BLaER1 (cell line): ENCODE data around the gene SIGLEC11.
A peak's percentile ranks its signal among the peaks of the same experiment; 100 is the strongest.
"Not testable (repeated sequence)": the region's sequence is repeated elsewhere in the genome, so short reads cannot be mapped to it uniquely, and the experiment has no call there.

Experiments
- H3K27ac ChIP-seq: shearing (Covaris generic); formaldehyde crosslinking; 2 replicates; pipeline ENCODE4 v1.8.1; 2022
- H3K27me3 ChIP-seq: shearing (Covaris generic); formaldehyde crosslinking; 2 replicates; pipeline ENCODE4 v1.8.1; 2022
- H3K36me3 ChIP-seq: shearing (Covaris generic); formaldehyde crosslinking; 2 replicates; pipeline ENCODE4 v1.8.1; 2022
- H3K4me1 ChIP-seq: shearing (Covaris generic); formaldehyde crosslinking; 2 replicates; pipeline ENCODE4 v1.8.1; 2022
- H3K4me2 ChIP-seq: shearing (Covaris generic); formaldehyde crosslinking; 2 replicates; pipeline ENCODE4 v1.8.1; 2022
- H3K4me3 ChIP-seq: shearing (Covaris generic); formaldehyde crosslinking; 2 replicates; pipeline ENCODE4 v1.8.1; 2022
- H3K9ac ChIP-seq: shearing (Covaris generic); formaldehyde crosslinking; 2 replicates; pipeline ENCODE4 v1.8.1; 2022
- H3K9me3 ChIP-seq: shearing (Covaris generic); formaldehyde crosslinking; 2 replicates; pipeline ENCODE4 v1.8.1; 2022
- H4K20me1 ChIP-seq: shearing (Covaris generic); formaldehyde crosslinking; 2 replicates; pipeline ENCODE4 v1.8.1; 2022
- Cebpa-rat ChIP-seq: shearing (Covaris generic); IDR thresholded peaks from 2 replicates; pipeline ENCODE4 v1.8.1; 2022

Gene SIGLEC11, protein sequence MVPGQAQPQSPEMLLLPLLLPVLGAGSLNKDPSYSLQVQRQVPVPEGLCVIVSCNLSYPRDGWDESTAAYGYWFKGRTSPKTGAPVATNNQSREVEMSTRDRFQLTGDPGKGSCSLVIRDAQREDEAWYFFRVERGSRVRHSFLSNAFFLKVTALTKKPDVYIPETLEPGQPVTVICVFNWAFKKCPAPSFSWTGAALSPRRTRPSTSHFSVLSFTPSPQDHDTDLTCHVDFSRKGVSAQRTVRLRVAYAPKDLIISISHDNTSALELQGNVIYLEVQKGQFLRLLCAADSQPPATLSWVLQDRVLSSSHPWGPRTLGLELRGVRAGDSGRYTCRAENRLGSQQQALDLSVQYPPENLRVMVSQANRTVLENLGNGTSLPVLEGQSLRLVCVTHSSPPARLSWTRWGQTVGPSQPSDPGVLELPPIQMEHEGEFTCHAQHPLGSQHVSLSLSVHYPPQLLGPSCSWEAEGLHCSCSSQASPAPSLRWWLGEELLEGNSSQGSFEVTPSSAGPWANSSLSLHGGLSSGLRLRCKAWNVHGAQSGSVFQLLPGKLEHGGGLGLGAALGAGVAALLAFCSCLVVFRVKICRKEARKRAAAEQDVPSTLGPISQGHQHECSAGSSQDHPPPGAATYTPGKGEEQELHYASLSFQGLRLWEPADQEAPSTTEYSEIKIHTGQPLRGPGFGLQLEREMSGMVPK

GRCh38 chr19:49960980-49961379 is at the start of gene SIGLEC11:
Gene SIGLEC11 (minus strand): TSS chr19:49961172. CDS start chr19:49961081, 91 bp downstream.
- H3K4me3 ChIP-seq, H3K36me3 ChIP-seq, H3K4me2 ChIP-seq, H3K4me1 ChIP-seq, H3K27ac ChIP-seq, H4K20me1 ChIP-seq, H3K27me3 ChIP-seq, H3K9ac ChIP-seq: not testable (repeated sequence)
- H3K9me3 ChIP-seq: peaks cover 35% of the 10 kb centered on the region

- no peak for TF ChIP-seq Cebpa-rat
- no peak overlapping the region for H3K4me3 ChIP-seq
- H3K9ac ChIP-seq: no peak overlapping the region
- H3K27me3 ChIP-seq: no peaks in the 10 kb centered on the region
- H3K36me3 ChIP-seq: peaks cover 95% of the 10 kb centered on the region
- H4K20me1 ChIP-seq: peaks cover 64% of the 10 kb centered on the region
- no peaks in the 10 kb centered on the region for H3K9me3 ChIP-seq
- peaks cover 18% of the 10 kb centered on the region for H3K4me1 ChIP-seq
- H3K27ac ChIP-seq: no peak overlapping the region
- H3K4me2 ChIP-seq: no peak overlapping the region
These were observed 47.6 kb upstream of the SIGLEC11 start for GRCh38 chr19:50008532-50008931.

- Histone ChIP-seq H3K36me3 (peaks cover 95% of the 10 kb centered on the region), H3K9ac (no peak overlapping the region), H3K27me3 (no peaks in the 10 kb centered on the region), H4K20me1 (peaks cover 70% of the 10 kb centered on the region), H3K27ac (no peak overlapping the region), H3K4me3 (no peak overlapping the region), H3K4me2 (no peak overlapping the region), H3K4me1 (peaks cover 19% of the 10 kb centered on the region), H3K9me3 (no peaks in the 10 kb centered on the region)
- TF ChIP-seq Cebpa-rat: no peak
These were observed 47.0 kb upstream of the SIGLEC11 start for GRCh38 chr19:50007947-50008346.

GRCh38 chr19:50007170-50007569 is 46.2 kb upstream of the SIGLEC11 start:
- Histone ChIP-seq H3K9me3 (no peaks in the 10 kb centered on the region), H3K4me3 (no peak overlapping the region), H3K27ac (no peak overlapping the region), H3K9ac (no peak overlapping the region), H3K36me3 (peaks cover 96% of the 10 kb centered on the region), H3K4me1 (peaks cover 19% of the 10 kb centered on the region), H4K20me1 (peaks cover 78% of the 10 kb centered on the region), H3K4me2 (no peak overlapping the region), H3K27me3 (no peaks in the 10 kb centered on the region)
- TF ChIP-seq Cebpa-rat: no peak

DNA sequence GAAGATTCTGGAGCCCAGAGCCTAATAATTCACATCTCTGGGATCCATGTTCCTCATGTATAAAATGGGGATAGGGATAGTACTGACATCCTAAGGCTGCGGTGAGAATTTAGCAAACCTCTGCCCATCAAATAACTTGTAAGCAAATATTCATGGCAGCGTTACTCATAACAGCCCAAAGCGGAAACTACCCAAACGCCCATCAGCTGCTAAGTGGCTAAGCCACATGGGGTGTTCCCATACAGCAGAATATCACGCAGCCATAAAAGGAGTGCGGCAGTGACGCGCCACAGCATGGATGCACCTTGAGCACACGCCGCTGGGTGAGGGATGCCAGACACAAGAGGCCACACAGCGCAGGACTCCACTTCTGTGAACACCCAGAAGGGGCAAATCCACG is 44.5 kb upstream of the SIGLEC11 start:
- Histone ChIP-seq H3K9ac (no peak overlapping the region), H3K4me1 (peaks cover 19% of the 10 kb centered on the region), H3K36me3 (peaks cover 96% of the 10 kb centered on the region), H3K4me3 (no peak overlapping the region), H3K27ac (no peak overlapping the region), H3K27me3 (no peaks in the 10 kb centered on the region), H4K20me1 (peaks cover 83% of the 10 kb centered on the region), H3K9me3 (no peaks in the 10 kb centered on the region), H3K4me2 (no peak overlapping the region)
- TF ChIP-seq Cebpa-rat: no peak

DNA sequence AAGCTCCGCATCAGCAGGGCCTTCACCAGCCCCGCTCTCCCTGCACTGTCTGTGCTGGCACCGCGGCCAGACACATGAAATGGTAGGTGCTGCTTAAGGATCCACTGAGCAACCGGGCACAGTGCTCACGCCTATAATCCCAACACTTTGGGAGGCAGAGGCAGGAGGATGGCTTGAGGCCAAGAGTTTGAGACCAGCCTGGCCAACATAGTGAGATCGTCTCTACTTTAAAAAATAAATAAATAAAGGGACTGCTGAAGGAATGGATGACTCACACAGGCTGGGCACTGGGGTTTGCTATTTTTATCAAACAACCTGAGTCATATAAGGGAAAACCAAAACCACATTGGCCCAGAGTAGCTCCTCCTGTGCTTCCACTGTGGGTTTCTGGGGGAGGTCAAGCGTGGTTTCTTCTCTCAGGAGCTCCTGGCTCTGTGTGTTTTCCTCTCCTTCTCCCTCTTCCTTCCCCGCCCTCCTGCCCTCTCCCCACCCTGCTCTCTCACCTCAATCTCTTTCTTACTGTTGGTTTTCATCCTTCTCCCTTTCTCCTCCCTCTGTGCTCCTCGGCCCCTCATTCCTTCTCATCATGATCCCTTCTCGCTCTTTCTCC is 42.9 kb upstream of the SIGLEC11 start:
- peaks cover 99% of the 10 kb centered on the region for H3K36me3 ChIP-seq
- peak overlapping the region; percentile 71 for H3K4me2 ChIP-seq
- H3K4me3 ChIP-seq: no peak overlapping the region
- no peak for TF ChIP-seq Cebpa-rat
- H3K4me1 ChIP-seq: peaks cover 19% of the 10 kb centered on the region
- no peaks in the 10 kb centered on the region for H3K27me3 ChIP-seq
- H3K27ac ChIP-seq: peak overlapping the region; percentile 51; the same call in 1 of the 2 replicates
- no peaks in the 10 kb centered on the region for H3K9me3 ChIP-seq
- H4K20me1 ChIP-seq: peaks cover 92% of the 10 kb centered on the region
- peak overlapping the region; percentile 33; the same call in 1 of the 2 replicates for H3K9ac ChIP-seq

GRCh38 chr19:50003254-50003788 is 42.3 kb upstream of the SIGLEC11 start:
- peaks cover 99% of the 10 kb centered on the region for H3K36me3 ChIP-seq

DNA sequence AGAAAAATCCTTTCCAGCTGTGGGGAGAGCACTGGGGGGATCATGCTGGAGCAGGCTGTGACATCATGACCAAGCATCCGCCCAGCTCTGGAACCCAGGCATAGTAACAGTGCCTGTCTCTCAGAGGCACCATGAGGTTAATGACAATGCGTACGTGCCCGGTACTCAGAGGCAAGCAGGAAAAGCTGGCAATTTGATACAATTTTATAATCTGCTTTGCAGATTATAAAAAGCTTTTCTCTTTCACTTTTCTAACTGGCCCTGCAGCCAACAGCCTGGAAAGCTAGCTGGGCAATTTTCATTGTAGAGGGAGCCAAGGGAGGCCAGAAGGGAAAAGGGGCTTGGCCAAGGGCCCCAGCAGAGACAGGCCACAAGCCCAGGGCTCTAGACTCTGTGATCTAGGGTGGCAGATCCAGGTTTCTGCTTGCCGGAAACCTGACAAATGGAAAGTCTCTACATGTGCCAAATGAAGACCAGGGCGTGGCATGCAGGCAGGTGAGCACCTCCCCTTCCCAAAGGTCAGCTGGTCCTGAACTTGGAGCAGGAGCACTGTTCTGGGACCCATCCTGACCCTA is 41.5 kb upstream of the SIGLEC11 start:
- peaks cover 99% of the 10 kb centered on the region for H3K36me3 ChIP-seq
- H3K9me3 ChIP-seq: no peaks in the 10 kb centered on the region
- H3K4me1 ChIP-seq: peaks cover 19% of the 10 kb centered on the region
- H3K4me3 ChIP-seq: no peak overlapping the region
- H4K20me1 ChIP-seq: peaks cover 92% of the 10 kb centered on the region
- no peaks in the 10 kb centered on the region for H3K27me3 ChIP-seq
- no peak overlapping the region for H3K27ac ChIP-seq
- no peak overlapping the region for H3K9ac ChIP-seq
- no peak for TF ChIP-seq Cebpa-rat
- no peak overlapping the region for H3K4me2 ChIP-seq

More at GRCh38 chr19:50003254-50003788, 42.3 kb upstream of the SIGLEC11 start:
- Histone ChIP-seq H3K9me3 (no peaks in the 10 kb centered on the region), H3K27ac (no peak overlapping the region), H3K9ac (no peak overlapping the region), H3K4me2 (peak overlapping the region; percentile 71), H3K27me3 (no peaks in the 10 kb centered on the region), H3K4me3 (no peak overlapping the region), H3K4me1 (peaks cover 19% of the 10 kb centered on the region), H4K20me1 (peaks cover 92% of the 10 kb centered on the region)
- TF ChIP-seq Cebpa-rat: no peak

GRCh38 chr19:50001775-50002174 is 40.8 kb upstream of the SIGLEC11 start:
- H4K20me1 ChIP-seq: peaks cover 91% of the 10 kb centered on the region
- no peak overlapping the region for H3K9ac ChIP-seq
- H3K27me3 ChIP-seq: no peaks in the 10 kb centered on the region
- peaks cover 19% of the 10 kb centered on the region for H3K4me1 ChIP-seq
- peaks cover 99% of the 10 kb centered on the region for H3K36me3 ChIP-seq
- no peak overlapping the region for H3K27ac ChIP-seq
- H3K4me2 ChIP-seq: no peak overlapping the region
- no peak overlapping the region for H3K4me3 ChIP-seq
- no peak for TF ChIP-seq Cebpa-rat
- no peaks in the 10 kb centered on the region for H3K9me3 ChIP-seq
